Thyroid gland (tissue), 4 donors: ENCODE results near the gene TFF2. TPM values are rescaled to one million over a fixed set of nuclear protein-coding genes. Genes with fewer than 3 reads are reported as not detected.

Source experiments
- DNase-seq, 2 donors: peaks; one replicate each; pipeline ENCODE4 v3.0.0-alpha.2; 2019
- H3K27ac ChIP-seq, 3 donors: fragments of 200-600 bp; sonication (generic); 1 replicate in 2 of 3; 2 replicates in 1 of 3; pipeline ENCODE4 v1.5.1; 2016 to 2019; ENCODE audit warnings: mild to moderate bottlenecking in 1 of 3, moderate library complexity in 1 of 3
- H3K27me3 ChIP-seq: fragments of 200-600 bp; sonication (generic); one replicate; pipeline ENCODE4 v1.5.1; 2019
- H3K36me3 ChIP-seq, 2 donors: fragments of 200-600 bp; sonication (generic); one replicate each; pipeline ENCODE4 v1.5.1; 2016 to 2019
- H3K4me1 ChIP-seq, 2 donors: fragments of 200-600 bp; sonication (generic); one replicate each; pipeline ENCODE4 v1.5.1; 2017 to 2019
- H3K4me3 ChIP-seq, 3 donors: fragments of 200-600 bp; sonication (generic); replicated peaks in 1 of 3; 1 replicate in 2 of 3; 2 replicates in 1 of 3; pipeline ENCODE4 v1.5.1; 2016; ENCODE audit warnings: mild to moderate bottlenecking in 1 of 3
- H3K9me3 ChIP-seq: fragments of 200-600 bp; sonication (generic); one replicate; pipeline ENCODE4 v1.5.1; 2017
- CTCF ChIP-seq, 6 experiments: fragments of 200-600 bp in 3 of 6; fragments of 450-650 bp in 3 of 6; sonication (generic) in 3 of 6; IDR thresholded peaks; one replicate each; pipeline ENCODE4 v1.5.1; 2016 to 2019; ENCODE audit warnings: antibody characterized with exemption in 6 of 6, mild to moderate bottlenecking in 2 of 6, inconsistent platforms in 1 of 6, moderate library complexity in 1 of 6
- POLR2A ChIP-seq, 2 donors: fragments of 450-650 bp; IDR thresholded peaks; one replicate each; pipeline ENCODE4 v1.6.1; 2017; ENCODE audit warnings: antibody characterized with exemption in 2 of 2, mild to moderate bottlenecking in 2 of 2, moderate library complexity in 1 of 2
- WGBS, 2 donors: methylation state at CpG; one replicate each; pipeline ENCODE4 v1.1.5; 2017; 5-methylcytosine and 5-hydroxymethylcytosine counted together
- intact Hi-C: fragments of 100-400 bp; cut with DNase I; formaldehyde crosslinking; loops from one replicate; pipeline ENCODE4 v1.15.1; 2023
- total RNA-seq, 4 donors: library from RNA; depleted of rRNA; stranded (reverse); fragments of >200 nt; gene quantifications; one replicate each; pipeline ENCODE4 v1.2.3, GENCODE V29; 2016

TFF2 gene
- total RNA-seq, 4 donors from 2014 or later: 2.5 to 14.3 TPM; not detected in 2

- Histone ChIP-seq H3K4me3 (peak overlapping the region in 2 of 3 donors; percentile 7 to 18), H3K27me3 (no peaks in the 10 kb centered on the region), H3K36me3 (peaks cover 0 to 8% of the 10 kb centered on the region in 2 donors), H3K9me3 (no peaks in the 10 kb centered on the region), H3K4me1 (peaks cover 41 to 64% of the 10 kb centered on the region in 2 donors), H3K27ac (peak overlapping the region; percentile 83 to 95 (median 92))
- DNase-seq: peak; percentile 65 to 71
- intact Hi-C loops: loop anchor here (10.0 kb wide), 1 partner anchor 71 kb away; no protein-coding TSS in a partner anchor
- TF ChIP-seq POLR2A (IDR thresholded peaks at IDR 0.05): peak in 1 of 2 donors; percentile 30
- no peak for TF ChIP-seq CTCF (IDR thresholded peaks at IDR 0.05)
- 12 to 26% methylated on average over 11 to 12 of the region's 13 CpGs for WGBS, 2 donors
These were observed 37.3 kb downstream of the TFF2 start for GRCh38 chr21:42313501-42313969.

GRCh38 chr21:42312626-42313104, 38.1 kb downstream of the TFF2 start:
- H3K9me3 ChIP-seq: no peaks in the 10 kb centered on the region
- peaks cover 0 to 8% of the 10 kb centered on the region in 2 donors for H3K36me3 ChIP-seq
- intact Hi-C loops: loop anchor here (10.0 kb wide), 1 partner anchor 72 kb away; no protein-coding TSS in a partner anchor
- TF ChIP-seq POLR2A (IDR thresholded peaks at IDR 0.05): no peak
- TF ChIP-seq CTCF (IDR thresholded peaks at IDR 0.05): no peak
- H3K4me3 ChIP-seq: peak overlapping the region in 1 of 3 donors; percentile 18
- 70 to 86% methylated on average over 7 to 12 of the region's 16 CpGs for WGBS, 2 donors
- DNase-seq: no peak
- H3K27ac ChIP-seq: peak overlapping the region; percentile 83 to 95 (median 92)
- H3K27me3 ChIP-seq: no peaks in the 10 kb centered on the region
- H3K4me1 ChIP-seq: peaks cover 41 to 64% of the 10 kb centered on the region in 2 donors

- 85 to 87% methylated on average over 16 to 17 of the region's 21 CpGs for WGBS, 2 donors
These were observed 38.8 kb downstream of the TFF2 start for GRCh38 chr21:42311816-42312625.

GRCh38 chr21:42311160-42311559, 39.6 kb downstream of the TFF2 start:
- Histone ChIP-seq H3K36me3 (peaks cover 0 to 8% of the 10 kb centered on the region in 2 donors), H3K9me3 (no peaks in the 10 kb centered on the region), H3K4me3 (no peak overlapping the region), H3K4me1 (peaks cover 36 to 56% of the 10 kb centered on the region in 2 donors), H3K27me3 (no peaks in the 10 kb centered on the region), H3K27ac (peak overlapping the region in 2 of 3 donors; percentile 92 to 95)
- intact Hi-C loops: loop anchor here (10.0 kb wide), 1 partner anchor 74 kb away; no protein-coding TSS in a partner anchor
- no peak for DNase-seq
- 94 to 96% methylated on average over 8 to 14 of the region's 14 CpGs for WGBS, 2 donors
- TF ChIP-seq POLR2A (IDR thresholded peaks at IDR 0.05): no peak
- no peak for TF ChIP-seq CTCF (IDR thresholded peaks at IDR 0.05)

More at GRCh38 chr21:42311816-42312625, 38.8 kb downstream of the TFF2 start:
- peaks cover 41 to 64% of the 10 kb centered on the region in 2 donors for H3K4me1 ChIP-seq
- no peak for TF ChIP-seq POLR2A (IDR thresholded peaks at IDR 0.05)
- no peak for TF ChIP-seq CTCF (IDR thresholded peaks at IDR 0.05)
- H3K36me3 ChIP-seq: peaks cover 0 to 8% of the 10 kb centered on the region in 2 donors
- no peaks in the 10 kb centered on the region for H3K27me3 ChIP-seq
- intact Hi-C loops: loop anchor here (10.0 kb wide), 1 partner anchor 73 kb away; no protein-coding TSS in a partner anchor
- DNase-seq: peak in 1 of 2 donors; percentile 35
- no peaks in the 10 kb centered on the region for H3K9me3 ChIP-seq
- H3K27ac ChIP-seq: peak overlapping the region; percentile 83 to 95 (median 92)
- H3K4me3 ChIP-seq: no peak overlapping the region
